Measurements from ENCODE around the gene IQGAP3.
"Not testable (repeated sequence)": the region's sequence is repeated elsewhere in the genome, so short reads cannot be mapped to it uniquely, and the experiment has no call there.

Gene IQGAP3, protein sequence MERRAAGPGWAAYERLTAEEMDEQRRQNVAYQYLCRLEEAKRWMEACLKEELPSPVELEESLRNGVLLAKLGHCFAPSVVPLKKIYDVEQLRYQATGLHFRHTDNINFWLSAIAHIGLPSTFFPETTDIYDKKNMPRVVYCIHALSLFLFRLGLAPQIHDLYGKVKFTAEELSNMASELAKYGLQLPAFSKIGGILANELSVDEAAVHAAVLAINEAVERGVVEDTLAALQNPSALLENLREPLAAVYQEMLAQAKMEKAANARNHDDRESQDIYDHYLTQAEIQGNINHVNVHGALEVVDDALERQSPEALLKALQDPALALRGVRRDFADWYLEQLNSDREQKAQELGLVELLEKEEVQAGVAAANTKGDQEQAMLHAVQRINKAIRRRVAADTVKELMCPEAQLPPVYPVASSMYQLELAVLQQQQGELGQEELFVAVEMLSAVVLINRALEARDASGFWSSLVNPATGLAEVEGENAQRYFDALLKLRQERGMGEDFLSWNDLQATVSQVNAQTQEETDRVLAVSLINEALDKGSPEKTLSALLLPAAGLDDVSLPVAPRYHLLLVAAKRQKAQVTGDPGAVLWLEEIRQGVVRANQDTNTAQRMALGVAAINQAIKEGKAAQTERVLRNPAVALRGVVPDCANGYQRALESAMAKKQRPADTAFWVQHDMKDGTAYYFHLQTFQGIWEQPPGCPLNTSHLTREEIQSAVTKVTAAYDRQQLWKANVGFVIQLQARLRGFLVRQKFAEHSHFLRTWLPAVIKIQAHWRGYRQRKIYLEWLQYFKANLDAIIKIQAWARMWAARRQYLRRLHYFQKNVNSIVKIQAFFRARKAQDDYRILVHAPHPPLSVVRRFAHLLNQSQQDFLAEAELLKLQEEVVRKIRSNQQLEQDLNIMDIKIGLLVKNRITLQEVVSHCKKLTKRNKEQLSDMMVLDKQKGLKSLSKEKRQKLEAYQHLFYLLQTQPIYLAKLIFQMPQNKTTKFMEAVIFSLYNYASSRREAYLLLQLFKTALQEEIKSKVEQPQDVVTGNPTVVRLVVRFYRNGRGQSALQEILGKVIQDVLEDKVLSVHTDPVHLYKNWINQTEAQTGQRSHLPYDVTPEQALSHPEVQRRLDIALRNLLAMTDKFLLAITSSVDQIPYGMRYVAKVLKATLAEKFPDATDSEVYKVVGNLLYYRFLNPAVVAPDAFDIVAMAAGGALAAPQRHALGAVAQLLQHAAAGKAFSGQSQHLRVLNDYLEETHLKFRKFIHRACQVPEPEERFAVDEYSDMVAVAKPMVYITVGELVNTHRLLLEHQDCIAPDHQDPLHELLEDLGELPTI (N-terminal part only)

GRCh38 chr1:156571919-156572662, at the start of gene IQGAP3:
Gene IQGAP3, minus strand, starts transcription at chr1:156572565. Its CDS starts 36 bp downstream, at chr1:156572529.
- no peak for FAIRE-seq

- no peak for FAIRE-seq
Observed at GRCh38 chr1:156619582-156619955, 47.2 kb upstream of the IQGAP3 start.

DNA sequence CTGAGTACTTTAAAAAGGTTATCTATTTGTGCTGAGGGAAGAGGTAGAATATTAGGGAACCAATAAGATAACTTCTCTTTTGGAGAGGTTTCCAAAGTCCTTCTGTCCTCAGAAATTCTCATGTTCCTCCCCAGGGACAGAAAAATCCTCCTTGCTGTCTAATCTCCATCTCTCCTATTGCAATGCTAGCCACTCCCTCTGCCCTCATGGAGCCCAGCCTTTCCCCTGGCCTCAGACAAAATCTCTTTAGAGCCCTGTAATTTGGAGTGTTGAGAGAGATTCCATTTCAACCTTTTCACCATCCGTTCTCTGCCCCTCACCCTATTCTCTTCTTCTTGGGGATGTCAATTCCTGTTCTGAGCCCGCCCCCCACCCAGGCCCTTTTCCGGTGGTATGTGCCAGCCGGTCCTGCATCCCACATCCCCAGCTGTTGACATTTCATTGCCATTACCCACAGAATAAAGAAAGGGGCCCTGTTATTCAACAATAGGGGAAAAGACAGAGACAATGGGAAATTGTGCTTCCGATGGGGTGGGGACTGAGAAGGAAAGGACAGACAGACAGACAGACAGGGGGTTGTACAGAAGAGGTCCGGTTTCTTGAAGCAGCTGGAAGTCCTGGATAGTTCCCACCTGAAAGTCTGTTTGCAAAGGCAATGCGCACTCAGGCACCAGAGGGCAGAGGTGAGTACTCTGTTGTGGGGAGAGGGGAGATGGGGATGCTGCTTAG, 46.7 kb upstream of the IQGAP3 start, which contains the start of gene HAPLN2:
Gene HAPLN2 (plus strand): TSS at position 563 of the 729 bp plus-strand sequence. CDS start 4,076 bp downstream, outside the sequence.
- no peak for FAIRE-seq

- no peak for FAIRE-seq
Observed at GRCh38 chr1:156616463-156616862, 44.1 kb upstream of the IQGAP3 start.

DNA sequence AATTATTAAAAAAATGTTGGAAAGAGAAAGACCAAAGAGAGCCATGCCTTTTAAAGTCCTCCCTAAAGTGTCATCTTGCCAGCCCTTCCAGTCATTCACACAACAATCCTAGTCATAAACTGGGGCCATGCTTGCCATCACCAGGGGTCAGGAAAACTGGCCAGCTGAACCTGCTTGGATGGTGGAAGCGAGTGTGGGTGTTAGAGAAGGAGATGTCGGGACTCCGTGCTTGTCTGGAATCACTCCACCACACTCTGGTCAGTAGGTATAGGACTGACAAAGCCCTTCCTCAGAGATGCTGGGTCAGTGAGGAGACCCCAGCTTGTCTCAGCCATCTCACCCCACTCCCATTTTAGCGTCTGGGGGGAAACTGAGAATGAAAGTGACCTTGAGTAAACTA, 43.6 kb upstream of the IQGAP3 start:
- FAIRE-seq: no peak

DNA sequence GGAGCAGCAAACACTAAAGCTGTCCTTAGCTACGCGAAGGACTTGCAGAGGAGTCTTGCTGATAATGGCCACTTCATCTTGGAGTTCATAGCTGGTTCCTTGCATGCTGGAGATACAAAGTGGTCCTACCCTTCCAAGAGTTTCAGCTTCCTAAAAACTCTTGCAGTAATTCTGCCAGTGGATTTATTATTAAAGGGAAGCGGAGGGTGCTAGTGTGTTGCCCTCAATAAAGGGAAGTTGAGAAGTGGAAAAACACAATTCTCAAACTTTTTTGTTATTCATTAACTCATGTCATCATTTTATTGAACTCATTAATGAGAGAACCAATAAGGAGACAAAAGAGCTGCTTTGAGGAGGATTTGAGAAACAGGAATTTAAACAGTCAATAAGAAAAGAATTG, 40.3 kb upstream of the IQGAP3 start:
- no peak for FAIRE-seq

DNA sequence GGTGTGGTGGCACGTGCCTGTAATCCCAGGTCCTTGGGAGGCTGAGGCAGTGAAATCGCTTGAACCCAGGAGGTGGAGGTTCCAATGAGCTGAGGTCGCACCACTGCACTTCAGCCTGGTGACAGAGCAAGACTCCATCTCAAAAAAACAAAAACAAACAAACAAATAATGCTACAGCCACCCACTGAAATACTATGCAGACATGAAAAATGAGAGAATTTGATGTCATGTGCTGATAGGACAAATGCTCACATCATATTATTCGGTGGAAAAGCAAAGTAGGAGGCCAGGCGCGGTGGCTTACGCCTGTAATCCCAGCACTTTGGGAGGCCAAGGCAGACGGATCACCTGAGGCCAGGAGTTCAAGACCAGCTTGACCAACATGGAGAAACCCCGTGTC, 37.7 kb upstream of the IQGAP3 start:
- not testable (repeated sequence) for FAIRE-seq

- no peak for FAIRE-seq
Observed at GRCh38 chr1:156608981-156609380, 36.6 kb upstream of the IQGAP3 start.

DNA sequence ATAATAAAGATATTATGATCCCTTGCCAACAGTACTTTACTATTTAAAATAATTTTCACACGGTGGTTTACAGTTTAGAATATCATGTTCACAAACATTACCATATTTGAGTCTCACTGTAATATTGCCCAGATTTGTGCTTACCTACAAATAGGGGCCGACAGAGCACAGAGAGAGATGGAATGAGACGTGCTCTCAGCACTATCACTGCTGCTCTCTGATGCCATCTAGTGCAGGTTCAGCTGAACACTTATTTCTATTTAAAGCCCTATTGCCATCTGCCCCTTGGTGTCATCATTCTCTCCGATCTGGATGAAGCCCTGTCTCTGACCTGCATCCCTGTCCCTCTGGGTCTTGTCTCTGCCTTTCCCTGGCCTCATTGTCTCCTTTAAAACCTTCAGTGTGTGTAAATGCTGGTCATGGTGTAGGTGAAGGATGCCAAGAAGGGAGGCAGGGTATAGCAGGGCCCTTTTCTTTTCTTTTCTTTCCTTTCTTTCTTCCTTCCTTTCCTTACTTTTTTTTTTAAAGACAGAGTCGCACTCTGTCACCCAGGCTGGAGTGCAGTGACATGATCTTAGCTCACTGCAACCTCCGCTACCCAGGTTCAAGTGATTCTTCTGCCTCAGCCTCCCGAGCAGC, 35.8 kb upstream of the IQGAP3 start:
- FAIRE-seq: peak; percentile 98

GRCh38 chr1:156607344-156607743, 35.0 kb upstream of the IQGAP3 start:
- not testable (repeated sequence) for FAIRE-seq

- no peak for FAIRE-seq
Observed at GRCh38 chr1:156602557-156602993, 30.2 kb upstream of the IQGAP3 start.

DNA sequence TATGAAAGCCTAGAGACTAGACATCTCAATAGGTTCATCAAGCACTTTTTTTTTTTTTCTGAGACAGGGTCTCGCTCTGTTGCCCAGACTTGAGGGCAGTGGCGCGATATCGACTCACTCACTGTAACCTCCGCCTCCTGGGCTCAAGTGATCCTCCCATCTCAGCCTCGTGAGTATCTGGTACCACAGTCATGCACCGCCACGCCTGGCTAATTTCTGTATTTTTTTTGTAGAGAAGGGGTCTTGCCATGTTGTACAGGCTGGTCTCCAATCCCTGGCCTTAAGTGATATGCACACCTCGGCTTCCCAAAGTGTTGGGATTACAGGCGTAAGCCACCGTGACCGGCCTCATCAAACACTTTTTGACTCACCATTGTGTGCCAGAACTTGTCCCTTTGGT, 29.5 kb upstream of the IQGAP3 start:
- no peak for FAIRE-seq

DNA sequence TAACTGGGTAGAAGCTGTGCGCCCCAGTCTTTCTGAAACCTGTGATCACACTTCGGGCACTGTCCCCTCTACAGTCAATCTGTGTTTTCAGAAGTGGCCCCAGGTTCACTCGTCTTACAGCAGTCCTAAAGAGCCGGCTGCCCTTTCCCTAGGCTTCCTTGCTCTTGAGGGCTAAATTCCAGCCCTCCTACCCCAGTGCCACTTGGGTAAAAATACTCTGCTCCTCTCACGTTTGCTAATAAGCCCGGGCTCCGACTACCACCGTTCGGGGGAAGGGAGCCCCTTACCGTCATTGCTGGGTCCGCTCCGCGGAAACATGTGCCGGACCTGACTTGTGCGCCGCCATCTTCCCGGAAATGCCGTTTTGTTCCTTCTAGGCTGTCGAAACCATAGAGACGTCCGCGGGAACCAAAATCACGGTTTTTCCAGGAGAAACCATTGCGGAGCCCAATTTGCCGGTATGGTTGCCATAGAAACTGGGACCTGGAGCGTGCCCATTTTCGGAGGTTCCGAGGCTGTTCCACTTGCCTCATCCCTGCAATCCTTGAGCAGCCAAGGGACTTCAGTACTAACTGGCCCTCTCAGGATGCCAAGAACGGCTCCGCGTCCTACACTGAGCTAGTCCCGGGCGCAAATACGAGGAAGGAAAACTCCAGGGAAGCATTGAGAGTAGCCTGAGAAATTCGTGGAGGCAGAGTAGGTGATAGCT, 28.9 kb upstream of the IQGAP3 start, which contains the start of gene GPATCH4:
Gene GPATCH4 (minus strand): TSS at position 358 of the 709 bp plus-strand sequence.
- no peak for FAIRE-seq

- FAIRE-seq: no peak
Observed at GRCh38 chr1:156600733-156601121, 28.4 kb upstream of the IQGAP3 start.

GRCh38 chr1:156599811-156600210, 27.4 kb upstream of the IQGAP3 start:
- FAIRE-seq: no peak

- no peak for FAIRE-seq
Observed at GRCh38 chr1:156598731-156599432, 26.5 kb upstream of the IQGAP3 start.

DNA sequence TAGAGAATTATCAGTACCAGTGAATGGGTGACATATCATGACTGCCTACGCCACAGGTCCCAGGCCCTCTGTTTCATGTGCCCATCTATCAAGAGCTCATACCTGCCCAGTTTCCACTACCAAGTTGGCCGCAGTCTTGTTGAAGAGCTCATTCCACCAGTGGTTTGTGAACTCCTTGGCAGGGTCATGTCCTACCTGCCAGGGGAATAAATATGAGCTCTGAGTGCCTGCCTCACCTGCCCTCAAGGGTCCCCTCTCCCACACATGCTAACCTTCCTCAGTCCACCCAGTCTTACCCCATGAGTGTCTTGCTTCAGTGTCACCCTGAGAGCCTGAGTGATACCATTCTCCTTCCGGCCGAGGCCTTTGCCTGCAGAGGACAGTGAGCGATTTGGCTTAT, 25.8 kb upstream of the IQGAP3 start:
- FAIRE-seq: no peak

GRCh38 chr1:156596426-156596825, 24.1 kb upstream of the IQGAP3 start:
- FAIRE-seq: no peak

DNA sequence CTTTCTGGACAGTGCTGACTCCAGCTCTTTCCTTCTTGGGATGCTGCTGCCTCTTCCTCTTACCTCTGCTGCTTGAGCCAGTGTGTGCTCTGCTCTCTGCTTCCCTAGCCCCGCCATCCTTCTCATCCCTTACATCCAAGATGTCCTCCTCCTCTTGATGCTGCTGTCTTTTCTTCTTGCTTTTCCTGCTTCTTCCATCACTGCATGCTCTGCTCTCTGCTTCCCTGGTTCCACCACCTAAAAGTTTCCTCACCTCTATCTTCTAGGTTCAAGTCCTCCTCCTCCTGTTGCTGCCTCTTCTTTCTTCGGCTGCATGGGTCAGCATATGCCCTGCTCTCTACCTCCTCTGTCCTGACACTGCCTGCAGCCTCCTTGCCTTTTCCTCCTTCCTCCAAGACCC, 22.7 kb upstream of the IQGAP3 start:
- no peak for FAIRE-seq

Data from islet of Langerhans (tissue), 1 donor.